ENCODE data around the gene GLT1D1. TPM values are rescaled to one million over a fixed set of nuclear protein-coding genes. Genes with fewer than 3 reads are reported as not detected.

GLT1D1 gene
- total and polyA plus RNA-seq, 2 of the 8 experiments (the other 6 are each of a cell fraction or from before 2014, with no cell fraction given): 1.5 to 3.6 TPM

DNA sequence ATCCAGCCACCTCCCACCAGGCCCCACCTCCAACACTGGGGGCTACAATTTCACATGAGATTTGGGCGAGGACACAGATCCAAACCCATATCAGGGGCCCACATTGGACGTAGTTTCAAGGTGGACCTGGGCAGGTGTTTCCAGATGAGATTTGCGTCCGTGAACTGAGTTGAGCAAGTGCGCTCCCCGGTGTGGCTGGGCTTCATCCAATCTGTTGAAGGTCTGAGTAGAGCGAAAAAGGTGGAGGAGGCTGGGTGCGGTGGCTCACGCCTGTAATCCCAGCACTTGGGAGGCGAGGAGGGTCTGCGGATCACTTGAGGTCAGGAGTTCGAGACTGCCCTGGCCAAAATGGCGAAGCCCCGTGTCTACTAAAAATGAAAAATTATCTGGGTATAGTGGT, 4.9 kb upstream of the GLT1D1 start:
- no peak overlapping the region for H3K4ac ChIP-seq (replicated peaks; ENCODE audit: insufficient read length, low read depth, low read length)
- H4K8ac ChIP-seq (ENCODE audit: extremely low read depth, insufficient read depth, low read length): no peak overlapping the region
- H3K18ac ChIP-seq (ENCODE audit: extremely low read depth, low read length): no peak overlapping the region
- H2BK5ac ChIP-seq (ENCODE audit: low read depth, low read length): no peak overlapping the region
- peaks cover 0 to 3% (median 2%) of the 10 kb centered on the region in 4 experiments; a peak in 2 of 7 replicates for H3K4me1 ChIP-seq (replicated peaks in 1 of 4; ENCODE audit: control insufficient read depth in 3 of 4, insufficient read depth in 4 of 4, low read length in 3 of 4)
- H2BK20ac ChIP-seq (ENCODE audit: low read length): no peak overlapping the region
- DNase-seq (ENCODE audit: low read depth in 1 of 2, low spot score in 2 of 2) (no peak), FAIRE-seq (no peak)
- no peak overlapping the region for H4K5ac ChIP-seq (ENCODE audit: insufficient read length, low read depth, low read length)
- no peak overlapping the region for H3K27ac ChIP-seq (ENCODE audit: low read depth, low read length)
- H3K56ac ChIP-seq (replicated peaks; ENCODE audit: insufficient read length, low read depth, low read length): no peak overlapping the region
- POLR2A ChIA-PET (ENCODE audit: partially characterized antibody): no interaction called here
- no peak overlapping the region for H2BK15ac ChIP-seq (ENCODE audit: low read length)
- WGBS, 2 experiments (ENCODE audit: extremely low coverage in 1 of 2, insufficient coverage in 1 of 2, insufficient read length in 1 of 2, insufficient replicate concordance in 2 of 2, low coverage in 1 of 2, low lambda C conversion rate in 2 of 2, missing lambda C conversion rate in 1 of 2): 91% methylated on average over 14 of the region's 14 CpGs; no CpG with 5 or more reads in 1 of the 2 experiments
- TF ChIP-seq, protein P1, sequence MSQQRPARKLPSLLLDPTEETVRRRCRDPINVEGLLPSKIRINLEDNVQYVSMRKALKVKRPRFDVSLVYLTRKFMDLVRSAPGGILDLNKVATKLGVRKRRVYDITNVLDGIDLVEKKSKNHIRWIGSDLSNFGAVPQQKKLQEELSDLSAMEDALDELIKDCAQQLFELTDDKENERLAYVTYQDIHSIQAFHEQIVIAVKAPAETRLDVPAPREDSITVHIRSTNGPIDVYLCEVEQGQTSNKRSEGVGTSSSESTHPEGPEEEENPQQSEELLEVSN (IDR thresholded peaks at IDR 0.05): no peak
- no peak for TF ChIP-seq ZNF274 (IDR thresholded peaks at IDR 0.05; ENCODE audit: borderline replicate concordance, extremely low read depth, low read length)
- no peak for TF ChIP-seq NRF1 (IDR thresholded peaks at IDR 0.05; ENCODE audit: low read depth, low read length)
- TF ChIP-seq SP4 (IDR thresholded peaks at IDR 0.05; ENCODE audit: low read length): no peak
- no peak for TF ChIP-seq CHD2 (IDR thresholded peaks at IDR 0.05; ENCODE audit: low read length)
- no peak for TF ChIP-seq GABPA (IDR thresholded peaks at IDR 0.05; ENCODE audit: borderline replicate concordance, insufficient read depth, low read length)
- TF ChIP-seq JUND (IDR thresholded peaks at IDR 0.05; ENCODE audit: low read length): no peak
- TF ChIP-seq CHD1 (IDR thresholded peaks at IDR 0.05; ENCODE audit: low read depth, low read length): no peak
- H3K14ac ChIP-seq (ENCODE audit: insufficient read length): no peak overlapping the region
- H4K91ac ChIP-seq (replicated peaks; ENCODE audit: insufficient read length, low read length): no peak overlapping the region
- H2AFZ ChIP-seq (ENCODE audit: low read length): no peak overlapping the region
- no peak overlapping the region for H3K23ac ChIP-seq (ENCODE audit: insufficient read length)
- H3K79me2 ChIP-seq (ENCODE audit: control insufficient read depth in 1 of 2, insufficient read depth in 2 of 2, low read length in 2 of 2): no peaks in the 10 kb centered on the region
- H2BK120ac ChIP-seq (replicated peaks; ENCODE audit: low read depth, low read length): no peak overlapping the region
- no peaks in the 10 kb centered on the region for H3K79me1 ChIP-seq (ENCODE audit: low read depth, low read length)
- no peak overlapping the region for H2AK5ac ChIP-seq (ENCODE audit: low read depth, low read length)
- H3K4me2 ChIP-seq (ENCODE audit: insufficient read depth in 1 of 2, low read depth in 2 of 2, low read length in 2 of 2): no peak overlapping the region
- H3K4me3 ChIP-seq (ENCODE audit: extremely low read depth in 1 of 4, insufficient read depth in 2 of 4, low read depth in 3 of 4, low read length in 4 of 4): no peak overlapping the region
- H3K27me3 ChIP-seq (replicated peaks in 1 of 4; ENCODE audit: control insufficient read depth in 3 of 4, extremely low read depth in 1 of 4, insufficient read depth in 3 of 4, low read length in 3 of 4): peaks cover 0 to 14% (median 10%) of the 10 kb centered on the region in 4 experiments; a peak in 5 of 7 replicates
- H4K20me1 ChIP-seq (replicated peaks in 1 of 2; ENCODE audit: control insufficient read depth in 1 of 2, insufficient read depth in 2 of 2, low read length in 2 of 2): peaks cover 0 to 3% of the 10 kb centered on the region in 2 experiments
- no peak overlapping the region for H3K9ac ChIP-seq (replicated peaks in 1 of 4; ENCODE audit: extremely low read depth in 1 of 4, low read depth in 3 of 4, low read length in 3 of 4)
- H3K36me3 ChIP-seq (ENCODE audit: control insufficient read depth in 2 of 4, insufficient read depth in 4 of 4, low read length in 3 of 4): no peaks in the 10 kb centered on the region
- no peaks in the 10 kb centered on the region for H3K9me3 ChIP-seq (ENCODE audit: insufficient read depth in 2 of 2, low read depth in 1 of 2, low read length in 1 of 2)
- H3K23me2 ChIP-seq (ENCODE audit: low read depth, low read length): peaks cover 3% of the 10 kb centered on the region; the same call in 1 of the 2 replicates
- no peak overlapping the region for H2BK12ac ChIP-seq (ENCODE audit: low read depth, low read length)
- CTCF ChIA-PET (ENCODE audit: partially characterized antibody): no interaction called here

All from H1 (cell line).